Left ventricle myocardium inferior (tissue), 1 donor: Measurements from ENCODE around the gene MYL5. TPM values are rescaled to one million over a fixed set of nuclear protein-coding genes. Genes with fewer than 3 reads are reported as not detected.

Source experiments
- DNase-seq: peaks from one replicate; pipeline ENCODE4 v3.0.0-alpha.2; 2020
- H3K27ac ChIP-seq: fragments of 200-600 bp; replicated peaks from 2 replicates; pipeline ENCODE4 v1.8.0; 2021
- H3K27me3 ChIP-seq: fragments of 200-600 bp; 2 replicates; pipeline ENCODE4 v1.8.0; 2021; ENCODE audit warnings: low read depth
- H3K36me3 ChIP-seq: fragments of 200-600 bp; 2 replicates; pipeline ENCODE4 v1.8.0; 2021
- H3K4me1 ChIP-seq: fragments of 200-600 bp; 2 replicates; pipeline ENCODE4 v1.8.0; 2021
- H3K4me3 ChIP-seq: fragments of 200-600 bp; 2 replicates; pipeline ENCODE4 v1.8.0; 2021; ENCODE audit warnings: mild to moderate bottlenecking, moderate library complexity
- H3K9me3 ChIP-seq: fragments of 200-600 bp; replicated peaks from 2 replicates; pipeline ENCODE4 v1.8.0; 2021
- intact Hi-C: fragments of 100-400 bp; cut with micrococcal nuclease; formaldehyde crosslinking; loops from one replicate; pipeline ENCODE4 v1.11.0; 2022
- total RNA-seq: library from RNA; stranded (reverse); fragmentation: NEBNext Ultra II Directional; extraction: Animal tissue kit (Norgen Biotek cat#: 25700); gene quantifications from one replicate; pipeline ENCODE4 v1.2.1, GENCODE V29; 2021
- TF ChIP-seq, protein P1 (sequence below): fragments of 200-600 bp; IDR thresholded peaks from 2 replicates; pipeline ENCODE4 v1.8.0; 2021; ENCODE audit warnings: antibody characterized with exemption, mild to moderate bottlenecking, borderline replicate concordance
- donor health status: DM: no; HTN: yes; CAD: no; lungs with severe emphysema.

Gene MYL5
- total RNA-seq, 1 donor from 2014 or later = 4.5 TPM

- intact Hi-C loops = no loop called here
- Histone ChIP-seq H3K4me3 (peak overlapping the region; percentile 34), H3K36me3 (no peaks in the 10 kb centered on the region), H3K4me1 (peaks cover 4% of the 10 kb centered on the region), H3K9me3 (no peaks in the 10 kb centered on the region), H3K27me3 (peaks cover 96% of the 10 kb centered on the region), H3K27ac (no peak overlapping the region)
- no peak for DNase-seq
- TF ChIP-seq, protein P1, sequence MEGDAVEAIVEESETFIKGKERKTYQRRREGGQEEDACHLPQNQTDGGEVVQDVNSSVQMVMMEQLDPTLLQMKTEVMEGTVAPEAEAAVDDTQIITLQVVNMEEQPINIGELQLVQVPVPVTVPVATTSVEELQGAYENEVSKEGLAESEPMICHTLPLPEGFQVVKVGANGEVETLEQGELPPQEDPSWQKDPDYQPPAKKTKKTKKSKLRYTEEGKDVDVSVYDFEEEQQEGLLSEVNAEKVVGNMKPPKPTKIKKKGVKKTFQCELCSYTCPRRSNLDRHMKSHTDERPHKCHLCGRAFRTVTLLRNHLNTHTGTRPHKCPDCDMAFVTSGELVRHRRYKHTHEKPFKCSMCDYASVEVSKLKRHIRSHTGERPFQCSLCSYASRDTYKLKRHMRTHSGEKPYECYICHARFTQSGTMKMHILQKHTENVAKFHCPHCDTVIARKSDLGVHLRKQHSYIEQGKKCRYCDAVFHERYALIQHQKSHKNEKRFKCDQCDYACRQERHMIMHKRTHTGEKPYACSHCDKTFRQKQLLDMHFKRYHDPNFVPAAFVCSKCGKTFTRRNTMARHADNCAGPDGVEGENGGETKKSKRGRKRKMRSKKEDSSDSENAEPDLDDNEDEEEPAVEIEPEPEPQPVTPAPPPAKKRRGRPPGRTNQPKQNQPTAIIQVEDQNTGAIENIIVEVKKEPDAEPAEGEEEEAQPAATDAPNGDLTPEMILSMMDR = no peak
These were observed 23.9 kb upstream of the MYL5 start for GRCh38 chr4:650461-650860.

DNA sequence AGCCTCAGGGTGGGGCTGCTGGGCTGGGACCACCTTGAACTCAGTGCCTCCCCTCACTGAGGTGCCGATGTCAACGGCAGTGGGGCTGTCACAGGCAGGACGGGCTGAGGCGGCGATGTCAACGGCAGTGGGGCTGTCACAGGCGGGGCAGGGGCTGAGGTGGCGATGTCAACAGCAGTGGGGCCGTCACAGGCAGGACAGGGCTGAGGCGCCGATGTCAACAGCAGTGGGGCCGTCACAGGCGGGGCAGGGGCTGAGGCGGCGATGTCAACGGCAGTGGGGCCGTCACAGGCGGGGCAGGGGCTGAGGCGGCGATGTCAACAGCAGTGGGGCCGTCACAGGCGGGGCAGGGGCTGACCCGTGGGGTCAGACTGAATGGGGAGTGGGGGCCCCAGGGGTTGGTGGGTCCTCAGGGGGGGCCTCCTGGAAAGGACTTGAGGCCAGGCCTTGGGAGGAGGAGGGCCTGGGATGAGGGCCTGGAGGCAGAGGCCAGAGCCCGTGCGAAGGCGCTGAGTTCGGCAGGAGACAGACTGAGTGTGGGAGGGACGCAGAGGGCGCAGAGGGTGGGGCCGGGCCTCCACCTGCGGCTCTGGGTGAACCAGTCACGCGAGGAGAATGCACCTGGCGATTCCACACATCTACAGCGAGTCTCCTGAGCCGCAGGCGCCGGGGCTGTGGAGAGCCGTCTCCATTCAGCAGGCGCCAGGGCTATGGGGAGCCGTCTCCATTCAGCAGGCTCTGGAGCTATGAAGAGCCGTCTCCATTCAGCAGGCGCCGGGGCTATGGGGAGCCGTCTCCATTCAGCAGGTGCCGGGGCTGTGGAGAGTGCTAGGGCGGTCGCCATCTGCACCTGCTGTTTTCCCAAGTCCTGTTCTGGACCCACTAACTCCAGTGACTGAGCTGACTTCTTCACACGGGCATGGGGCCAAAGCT is 23.1 kb upstream of the MYL5 start:
- intact Hi-C loops = no loop called here
- peak overlapping the region; percentile 34 for H3K4me3 ChIP-seq
- peaks cover 4% of the 10 kb centered on the region for H3K4me1 ChIP-seq
- no peaks in the 10 kb centered on the region for H3K9me3 ChIP-seq
- TF ChIP-seq, protein P1 = no peak
- H3K27me3 ChIP-seq = peaks cover 97% of the 10 kb centered on the region
- no peak overlapping the region for H3K27ac ChIP-seq
- H3K36me3 ChIP-seq = no peaks in the 10 kb centered on the region
- DNase-seq = no peak

GRCh38 chr4:651884-652642 is 22.3 kb upstream of the MYL5 start:
- intact Hi-C loops = no loop called here
- H3K27me3 ChIP-seq = peaks cover 93% of the 10 kb centered on the region
- no peak overlapping the region for H3K27ac ChIP-seq
- no peak overlapping the region for H3K4me3 ChIP-seq
- DNase-seq = no peak
- TF ChIP-seq, protein P1 = no peak
- H3K4me1 ChIP-seq = peaks cover 4% of the 10 kb centered on the region
- no peaks in the 10 kb centered on the region for H3K9me3 ChIP-seq
- no peaks in the 10 kb centered on the region for H3K36me3 ChIP-seq

DNA sequence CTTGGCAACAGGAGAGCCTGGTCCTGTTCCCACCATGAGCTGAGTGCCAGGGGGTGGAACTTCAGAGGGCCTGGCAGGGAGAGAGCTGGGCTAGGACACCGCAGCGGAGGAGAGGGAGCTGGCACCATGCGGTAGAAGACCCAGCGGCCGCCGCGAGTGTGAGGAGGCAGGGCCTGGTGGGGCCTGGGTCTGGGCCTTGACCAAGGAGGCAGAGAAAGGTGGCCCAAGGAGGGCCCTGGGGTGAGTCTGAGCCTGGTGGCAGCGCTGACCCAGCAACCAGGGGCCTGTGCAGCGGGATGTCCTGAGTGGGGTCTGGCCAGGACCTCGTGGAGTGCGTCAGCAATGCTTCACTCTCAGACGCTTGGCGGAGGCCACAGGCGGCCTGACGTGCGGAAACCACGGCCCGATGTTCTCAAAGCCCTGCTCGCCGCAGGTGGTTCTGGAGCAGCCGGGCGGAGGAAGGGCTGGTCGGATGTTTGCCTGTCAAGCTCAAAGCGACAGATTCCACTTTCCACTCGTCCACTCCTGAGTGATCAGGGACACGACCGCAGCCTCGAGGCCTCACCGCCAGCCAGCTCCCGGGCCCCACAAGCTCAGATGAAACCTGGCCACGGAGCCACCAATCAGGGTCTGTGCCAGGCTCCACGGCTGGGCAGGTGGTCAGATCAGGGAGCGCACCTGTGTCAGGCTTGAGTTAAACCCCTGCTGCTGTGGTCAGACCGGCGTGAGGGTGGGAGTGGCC is 21.1 kb upstream of the MYL5 start:
- intact Hi-C loops = no loop called here
- DNase-seq = no peak
- no peak overlapping the region for H3K27ac ChIP-seq
- H3K9me3 ChIP-seq = no peaks in the 10 kb centered on the region
- no peak overlapping the region for H3K4me3 ChIP-seq
- peaks cover 82% of the 10 kb centered on the region for H3K27me3 ChIP-seq
- H3K4me1 ChIP-seq = peaks cover 4% of the 10 kb centered on the region
- TF ChIP-seq, protein P1 = no peak
- no peaks in the 10 kb centered on the region for H3K36me3 ChIP-seq

DNA sequence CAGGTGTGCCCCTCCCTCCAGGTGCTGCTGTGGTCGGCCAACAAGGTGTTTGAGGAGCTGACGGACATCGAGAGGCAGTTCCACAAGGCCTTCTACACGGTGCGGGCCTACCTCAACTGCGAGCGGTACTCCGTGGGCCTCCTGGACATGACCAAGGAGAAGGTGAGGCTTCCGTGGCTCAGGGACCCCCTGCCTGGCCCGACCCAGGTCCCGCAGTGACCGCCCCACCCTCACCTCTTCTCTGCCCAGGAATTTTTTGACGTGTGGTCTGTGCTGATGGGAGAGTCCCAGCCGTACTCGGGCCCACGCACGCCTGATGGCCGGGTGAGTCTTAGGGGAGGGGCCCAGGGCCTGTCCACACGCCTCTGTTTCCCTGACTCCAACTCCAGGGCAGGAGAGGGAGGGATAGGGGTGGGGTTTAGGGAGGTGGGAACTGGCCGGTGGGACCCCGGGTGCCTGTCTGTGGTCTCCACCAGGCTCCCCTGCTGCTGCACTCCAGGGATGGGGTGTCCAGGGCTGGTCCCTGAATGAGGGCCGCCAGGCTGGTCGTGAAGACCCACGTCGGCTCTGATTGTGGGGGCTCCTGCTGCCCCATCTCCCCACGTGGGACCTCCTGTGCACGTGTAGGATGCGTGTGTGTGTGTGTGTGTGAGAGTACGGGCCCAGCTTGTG is 20.4 kb upstream of the MYL5 start:
- no peak for DNase-seq
- Histone ChIP-seq H3K27me3 (peaks cover 74% of the 10 kb centered on the region), H3K9me3 (no peaks in the 10 kb centered on the region), H3K4me3 (no peak overlapping the region), H3K27ac (no peak overlapping the region), H3K4me1 (peaks cover 4% of the 10 kb centered on the region), H3K36me3 (no peaks in the 10 kb centered on the region)
- intact Hi-C loops = no loop called here
- TF ChIP-seq, protein P1 = no peak
